EH (cell line): ENCODE results near the gene SPDYE1.

ENCODE experiments used
- DNase-seq: peaks from one replicate; pipeline ENCODE4 v3.0.0-alpha.2; 2015; ENCODE audit warnings: low read depth

SPDYE1 gene

GRCh38 chr7:44044315-44045225 is 46.9 kb downstream of the SPDYE1 start, which contains the start of gene DBNL:
Gene DBNL, plus strand, starts transcription at chr7:44044702. Its CDS starts 36 bp downstream, at chr7:44044738.
- DNase-seq, result peak; percentile 91

DNA sequence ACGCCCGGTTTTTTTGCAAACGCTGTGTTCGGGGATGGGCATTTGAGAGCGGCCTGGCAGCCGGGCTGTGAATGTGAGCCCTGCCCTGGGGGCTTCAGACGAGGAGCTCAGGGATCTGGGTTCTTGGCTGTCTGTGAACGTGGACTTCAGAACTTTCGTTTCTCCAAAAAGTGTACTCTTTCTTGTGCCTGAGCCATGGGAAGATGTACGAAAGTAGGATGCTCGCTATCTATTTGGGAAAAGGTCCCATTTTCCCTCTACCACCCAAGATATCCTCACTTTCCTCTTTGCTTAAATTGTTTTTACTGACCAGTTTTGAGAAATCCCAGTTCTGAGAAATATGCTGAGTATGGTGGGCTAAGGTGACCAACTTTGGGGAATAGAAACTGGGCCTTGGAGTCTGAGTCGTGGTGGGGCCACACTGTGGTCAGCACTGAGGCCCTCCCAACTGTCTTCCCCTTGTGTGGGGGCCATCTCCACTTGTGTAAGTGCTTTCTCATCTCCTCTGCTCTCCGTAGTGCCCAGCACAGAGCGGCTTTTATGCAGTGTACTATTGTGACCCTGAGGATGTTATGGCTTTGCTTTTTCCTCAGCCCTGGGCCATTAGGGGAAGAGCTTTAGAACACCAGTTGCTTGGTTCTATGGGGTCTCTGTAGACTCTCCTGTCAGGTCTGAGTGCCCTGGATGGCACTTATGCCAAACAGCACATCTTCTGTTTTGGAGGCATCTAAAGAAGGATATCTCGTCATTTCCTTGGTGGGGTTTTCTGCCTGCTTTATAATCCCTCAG is 47.7 kb downstream of the SPDYE1 start:
- no peak for DNase-seq

DNA sequence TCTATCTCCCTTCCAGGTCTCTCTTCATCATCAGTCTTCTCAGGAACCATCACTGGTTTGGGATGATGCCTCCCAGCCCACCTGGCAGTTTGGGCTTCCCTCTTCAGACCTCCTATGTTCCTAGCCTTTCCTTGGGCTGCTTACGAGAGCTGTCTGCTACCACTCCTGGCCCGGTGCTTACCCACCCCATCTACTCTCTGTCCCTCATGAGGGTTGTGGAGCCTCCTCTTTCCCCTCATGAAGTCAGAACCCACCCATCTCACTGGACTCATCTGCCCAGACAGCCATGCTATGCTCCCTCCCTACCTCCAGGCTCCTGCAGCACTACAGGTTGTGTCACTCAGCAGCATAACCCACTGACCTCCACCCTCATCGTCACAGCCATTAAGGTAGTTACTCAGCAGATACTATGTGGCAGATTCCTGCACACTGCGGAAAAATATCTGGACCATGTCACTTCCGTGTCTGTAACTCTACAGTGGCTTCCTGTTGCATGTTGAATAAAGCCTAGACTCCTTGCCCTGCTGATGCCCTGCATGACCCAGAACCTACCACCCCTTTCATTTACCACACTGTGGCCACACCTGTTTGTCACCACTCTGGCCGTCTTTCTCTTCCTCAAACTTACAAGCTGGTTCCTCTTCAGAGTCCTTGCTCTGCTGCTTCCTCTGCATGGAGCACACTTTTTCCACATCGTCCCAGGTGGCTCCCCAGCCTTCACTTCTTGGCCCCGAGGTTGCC is 48.8 kb downstream of the SPDYE1 start:
- DNase-seq, result no peak

DNA sequence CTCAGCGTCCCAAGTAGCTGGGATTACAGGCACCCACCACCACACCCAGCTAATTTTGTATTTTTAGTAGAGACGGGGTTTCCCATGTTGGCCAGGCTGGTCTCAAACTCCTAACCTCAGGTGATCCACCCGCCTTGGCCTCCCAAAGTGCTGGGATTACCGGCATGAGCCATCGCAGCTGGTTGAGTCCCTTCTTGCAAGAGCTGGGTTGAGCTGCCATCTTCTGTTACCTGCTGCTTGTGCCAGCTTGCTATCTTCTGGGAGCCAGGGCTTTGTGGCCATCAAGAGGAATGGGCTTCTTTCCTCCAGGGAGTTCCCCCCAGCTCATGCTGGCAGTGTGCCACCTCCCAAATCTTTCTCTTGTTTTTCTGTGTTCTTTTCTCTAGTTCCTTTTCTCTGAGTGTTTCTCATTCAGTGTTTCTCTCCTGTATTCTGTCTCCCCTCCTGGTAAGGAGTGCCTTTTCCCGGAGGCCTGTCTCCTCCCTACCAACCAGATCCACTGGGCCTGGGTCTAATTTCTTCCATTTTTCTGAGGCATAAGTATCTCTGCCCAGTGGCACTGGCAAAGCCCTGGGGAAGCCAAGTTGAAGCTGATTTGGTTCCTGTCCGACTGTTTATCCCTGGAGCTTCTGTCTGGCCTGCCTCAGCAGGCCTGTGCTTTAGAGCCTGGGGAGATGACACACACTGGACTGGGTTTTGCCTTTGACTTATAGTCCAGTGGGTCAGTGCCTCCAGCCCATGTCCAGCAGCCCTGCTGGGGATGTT is 50.5 kb downstream of the SPDYE1 start:
- no peak for DNase-seq

DNA sequence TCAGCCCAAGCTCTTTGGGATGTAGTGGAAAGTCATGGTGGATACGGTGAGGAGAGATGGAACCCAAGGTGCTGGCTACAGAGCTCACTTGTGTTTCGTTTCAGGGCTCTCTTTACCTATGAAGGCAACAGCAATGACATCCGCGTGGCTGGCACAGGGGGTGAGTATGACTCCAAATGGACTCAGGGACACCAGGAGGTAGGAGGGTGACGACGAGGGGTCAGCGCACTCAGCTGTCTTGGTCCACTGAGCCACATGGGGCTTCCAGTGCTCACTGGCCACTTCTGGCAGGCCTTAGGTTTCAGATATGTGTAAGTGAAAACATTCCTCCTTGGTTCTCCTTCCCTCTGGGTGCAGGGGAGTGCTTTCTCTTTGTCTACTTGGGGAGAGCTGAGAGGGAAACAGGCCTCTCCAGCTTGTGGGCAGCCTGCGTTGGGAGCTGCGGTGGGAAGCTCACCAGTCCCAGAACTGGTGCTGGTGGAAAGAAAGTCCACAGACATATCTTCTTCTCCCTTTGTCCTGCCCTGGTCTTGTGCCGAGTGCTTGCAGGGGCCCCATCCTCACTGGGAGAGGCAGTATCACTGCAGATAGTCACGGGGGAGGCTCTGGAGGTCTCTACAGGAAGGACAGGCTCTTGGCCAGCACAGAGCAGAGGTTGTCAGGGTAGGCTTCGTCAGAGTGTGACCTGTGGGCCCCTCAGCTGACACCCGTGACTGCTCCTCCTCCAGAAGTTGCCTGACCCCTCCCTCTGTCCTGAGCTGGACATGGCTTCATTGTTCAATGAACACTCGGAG is 52.6 kb downstream of the SPDYE1 start:
- DNase-seq, result no peak

GRCh38 chr7:44050915-44051560 is 53.3 kb downstream of the SPDYE1 start:
- no peak for DNase-seq

GRCh38 chr7:44051611-44052220 is 54.0 kb downstream of the SPDYE1 start:
- no peak for DNase-seq

- no peak for DNase-seq
Observed at GRCh38 chr7:44052771-44053365, 55.2 kb downstream of the SPDYE1 start.

GRCh38 chr7:44056681-44057080 is 59.0 kb downstream of the SPDYE1 start:
- no peak for DNase-seq

- no peak for DNase-seq
Observed at GRCh38 chr7:44057181-44057848, 59.6 kb downstream of the SPDYE1 start.

- no peak for DNase-seq
Observed at GRCh38 chr7:44057849-44058758, 60.4 kb downstream of the SPDYE1 start.

- no peak for DNase-seq
Observed at GRCh38 chr7:44058759-44059218, 61.1 kb downstream of the SPDYE1 start.

DNA sequence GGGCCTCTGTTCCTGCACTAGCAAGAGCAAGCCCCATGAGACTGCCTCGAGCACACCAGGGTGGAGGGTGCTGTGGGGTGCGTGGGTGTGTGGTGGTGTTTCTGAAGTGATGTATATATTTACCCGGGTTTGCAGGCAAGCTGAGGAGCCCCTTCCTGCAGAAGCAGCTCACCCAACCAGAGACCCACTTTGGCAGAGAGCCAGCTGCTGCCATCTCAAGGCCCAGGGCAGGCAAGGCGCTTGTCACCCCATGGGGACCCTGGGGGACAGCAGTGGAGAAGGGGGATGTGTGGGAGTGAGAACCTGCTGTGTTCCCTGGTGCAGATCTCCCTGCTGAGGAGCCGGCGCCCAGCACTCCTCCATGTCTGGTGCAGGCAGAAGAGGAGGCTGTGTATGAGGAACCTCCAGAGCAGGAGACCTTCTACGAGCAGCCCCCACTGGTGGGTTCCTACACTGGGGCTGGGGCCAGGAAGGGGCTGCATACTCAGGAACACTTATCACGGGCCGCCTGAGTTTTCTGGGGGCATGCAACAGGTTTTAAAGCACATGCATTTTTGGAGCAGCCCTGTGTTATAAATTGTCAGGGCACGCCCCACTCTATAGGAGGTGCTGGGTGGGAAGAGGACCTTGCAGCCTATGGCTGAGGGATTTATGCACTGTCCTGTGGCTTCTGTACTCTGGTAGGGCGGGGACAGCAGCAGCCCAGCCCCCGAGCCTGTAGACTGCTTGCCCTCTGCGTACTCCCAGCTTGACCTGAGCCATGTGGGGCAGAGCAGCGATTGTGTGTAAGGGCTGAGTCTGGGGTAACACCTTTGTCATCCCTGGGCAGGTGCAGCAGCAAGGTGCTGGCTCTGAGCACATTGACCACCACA is 61.8 kb downstream of the SPDYE1 start:
- DNase-seq, result no peak
